ENCODE measurements around the gene IL3.

GRCh38 chr5:132096904-132097303 lies 36.4 kb downstream of the IL3 start:
- no peak for TF ChIP-seq POLR2AphosphoS5 (IDR thresholded peaks at IDR 0.05; ENCODE audit: borderline replicate concordance, low read depth, low read length)
- TF ChIP-seq EZH2 (IDR thresholded peaks at IDR 0.05): no peak
